Mesendoderm (in vitro differentiated cells): ENCODE data around the gene SLC39A9.
A peak's percentile ranks its signal among the peaks of the same experiment; 100 is the strongest.

Experiments used
- DNase-seq: peaks from one replicate; pipeline ENCODE4 v3.0.0; 2013
- H2AK5ac ChIP-seq: 2 replicates; pipeline ENCODE4 v1.6.1; 2013; ENCODE audit warnings: low read length, inconsistent platforms
- H2BK120ac ChIP-seq: 2 replicates; pipeline ENCODE4 v1.6.1; 2013; ENCODE audit warnings: low read depth, mild to moderate bottlenecking, low read length, moderate library complexity, mixed read lengths
- H2BK15ac ChIP-seq: replicated peaks from 2 replicates; pipeline ENCODE4 v1.6.1; 2013; ENCODE audit warnings: low read depth, mild to moderate bottlenecking, moderate library complexity
- H2BK5ac ChIP-seq: 2 replicates; pipeline ENCODE4 v1.6.1; 2013; ENCODE audit warnings: low read length, inconsistent platforms
- H3K18ac ChIP-seq: 2 replicates; pipeline ENCODE4 v1.6.1; 2013; ENCODE audit warnings: mild to moderate bottlenecking, low read length, mixed read lengths
- H3K23ac ChIP-seq: one replicate; pipeline ENCODE4 v1.6.1; 2013; ENCODE audit warnings: low read length
- H3K27ac ChIP-seq: 2 replicates; pipeline ENCODE4 v1.5.1; 2013; ENCODE audit warnings: low read depth, mild to moderate bottlenecking, inconsistent platforms, low read length, moderate library complexity
- H3K27me3 ChIP-seq: 2 replicates; pipeline ENCODE4 v1.6.1; 2013; ENCODE audit warnings: low read length, control low read depth, mild to moderate bottlenecking, inconsistent platforms; ENCODE audit not compliant: insufficient read depth, poor library complexity
- H3K36me3 ChIP-seq: 2 replicates; pipeline ENCODE4 v1.6.1; 2013; ENCODE audit warnings: low read length, inconsistent platforms; ENCODE audit not compliant: control insufficient read depth, insufficient read depth
- H3K4ac ChIP-seq: one replicate; pipeline ENCODE4 v1.6.1; 2013; ENCODE audit warnings: low read depth, mild to moderate bottlenecking, low read length, moderate library complexity
- H3K4me1 ChIP-seq: 2 replicates; pipeline ENCODE4 v1.6.1; 2013; ENCODE audit warnings: low read depth, low read length, inconsistent platforms; ENCODE audit not compliant: control insufficient read depth
- H3K4me2 ChIP-seq: 2 replicates; pipeline ENCODE4 v1.6.1; 2013; ENCODE audit warnings: low read length
- H3K4me3 ChIP-seq: 2 replicates; pipeline ENCODE4 v1.5.1; 2013; ENCODE audit warnings: mild to moderate bottlenecking, low read length
- H3K56ac ChIP-seq: one replicate; pipeline ENCODE4 v1.6.1; 2013; ENCODE audit warnings: low read length
- H3K79me1 ChIP-seq: 2 replicates; pipeline ENCODE4 v1.6.1; 2013; ENCODE audit warnings: low read length, inconsistent platforms
- H3K79me2 ChIP-seq: 2 replicates; pipeline ENCODE4 v1.6.1; 2013; ENCODE audit warnings: mild to moderate bottlenecking, low read length; ENCODE audit not compliant: control insufficient read depth, insufficient read depth
- H3K9ac ChIP-seq: 2 replicates; pipeline ENCODE4 v1.6.1; 2013; ENCODE audit warnings: low read length, inconsistent platforms
- H4K5ac ChIP-seq: one replicate; pipeline ENCODE4 v1.6.1; 2013; ENCODE audit warnings: low read length
- H4K8ac ChIP-seq: one replicate; pipeline ENCODE4 v1.6.1; 2013; ENCODE audit warnings: low read depth, mild to moderate bottlenecking, control low read depth, low read length, moderate library complexity
- WGBS: extraction: QIAGEN DNeasy Blood & Tissue Kit; methylation state at CpG from one replicate; pipeline ENCODE4 v1.1.7; 2013; ENCODE audit warnings: low lambda C conversion rate, missing lambda C conversion rate; ENCODE audit not compliant: insufficient coverage; ENCODE audit errors: extremely low coverage; 5-methylcytosine and 5-hydroxymethylcytosine counted together

Gene SLC39A9

GRCh38 chr14:69363964-69364363 lies 34.5 kb upstream of the SLC39A9 start:
- no peaks in the 10 kb centered on the region for H3K36me3 ChIP-seq
- H3K9ac ChIP-seq, result no peak overlapping the region
- H2BK15ac ChIP-seq, result no peak overlapping the region
- no peak overlapping the region for H2BK120ac ChIP-seq
- no peak overlapping the region for H3K23ac ChIP-seq
- no peaks in the 10 kb centered on the region for H3K79me2 ChIP-seq
- H3K56ac ChIP-seq, result no peak overlapping the region
- H2AK5ac ChIP-seq, result no peak overlapping the region
- H4K5ac ChIP-seq, result no peak overlapping the region
- no peak overlapping the region for H2BK5ac ChIP-seq
- no peak overlapping the region for H4K8ac ChIP-seq
- H3K4me3 ChIP-seq, result no peak overlapping the region
- DNase-seq, result no peak
- no peak overlapping the region for H3K4me2 ChIP-seq
- no peaks in the 10 kb centered on the region for H3K27me3 ChIP-seq
- H3K18ac ChIP-seq, result no peak overlapping the region
- no peaks in the 10 kb centered on the region for H3K79me1 ChIP-seq
- H3K4ac ChIP-seq, result no peak overlapping the region
- no peaks in the 10 kb centered on the region for H3K4me1 ChIP-seq
- H3K27ac ChIP-seq, result no peak overlapping the region
- no CpG with 5 or more reads among the region's 4 CpGs for WGBS

GRCh38 chr14:69364378-69364777 lies 34.1 kb upstream of the SLC39A9 start:
- H2BK15ac ChIP-seq, result no peak overlapping the region
- no peak overlapping the region for H4K5ac ChIP-seq
- no peaks in the 10 kb centered on the region for H3K36me3 ChIP-seq
- no peaks in the 10 kb centered on the region for H3K79me2 ChIP-seq
- H2AK5ac ChIP-seq, result no peak overlapping the region
- no peak overlapping the region for H3K4me3 ChIP-seq
- H3K23ac ChIP-seq, result no peak overlapping the region
- H2BK5ac ChIP-seq, result no peak overlapping the region
- no CpG with 5 or more reads among the region's 2 CpGs for WGBS
- H3K56ac ChIP-seq, result no peak overlapping the region
- no peak overlapping the region for H4K8ac ChIP-seq
- no peak overlapping the region for H3K27ac ChIP-seq
- H3K4ac ChIP-seq, result no peak overlapping the region
- H3K4me2 ChIP-seq, result no peak overlapping the region
- no peaks in the 10 kb centered on the region for H3K27me3 ChIP-seq
- H2BK120ac ChIP-seq, result no peak overlapping the region
- DNase-seq, result no peak
- H3K18ac ChIP-seq, result no peak overlapping the region
- H3K79me1 ChIP-seq, result no peaks in the 10 kb centered on the region
- no peak overlapping the region for H3K9ac ChIP-seq
- no peaks in the 10 kb centered on the region for H3K4me1 ChIP-seq

GRCh38 chr14:69366069-69366468 lies 32.4 kb upstream of the SLC39A9 start:
- no peaks in the 10 kb centered on the region for H3K4me1 ChIP-seq
- no peaks in the 10 kb centered on the region for H3K79me2 ChIP-seq
- WGBS, result no CpG with 5 or more reads among the region's 3 CpGs
- H3K27ac ChIP-seq, result no peak overlapping the region
- H3K9ac ChIP-seq, result no peak overlapping the region
- no peak overlapping the region for H2BK15ac ChIP-seq
- H3K79me1 ChIP-seq, result no peaks in the 10 kb centered on the region
- no peak overlapping the region for H3K56ac ChIP-seq
- H2AK5ac ChIP-seq, result no peak overlapping the region
- no peak overlapping the region for H4K8ac ChIP-seq
- H2BK5ac ChIP-seq, result no peak overlapping the region
- no peak overlapping the region for H3K18ac ChIP-seq
- H3K4ac ChIP-seq, result no peak overlapping the region
- no peaks in the 10 kb centered on the region for H3K27me3 ChIP-seq
- H3K4me2 ChIP-seq, result no peak overlapping the region
- H3K36me3 ChIP-seq, result no peaks in the 10 kb centered on the region
- H4K5ac ChIP-seq, result no peak overlapping the region
- H3K23ac ChIP-seq, result no peak overlapping the region
- no peak for DNase-seq
- no peak overlapping the region for H3K4me3 ChIP-seq
- no peak overlapping the region for H2BK120ac ChIP-seq

- Histone ChIP-seq H2AK5ac (no peak overlapping the region), H3K79me1 (no peaks in the 10 kb centered on the region), H3K4me1 (no peaks in the 10 kb centered on the region), H3K27ac (no peak overlapping the region), H3K4ac (no peak overlapping the region), H4K5ac (no peak overlapping the region), H4K8ac (no peak overlapping the region), H3K27me3 (no peaks in the 10 kb centered on the region), H3K79me2 (no peaks in the 10 kb centered on the region), H3K18ac (no peak overlapping the region), H2BK5ac (no peak overlapping the region), H2BK120ac (no peak overlapping the region), H3K56ac (no peak overlapping the region), H2BK15ac (no peak overlapping the region), H3K36me3 (no peaks in the 10 kb centered on the region), H3K4me3 (no peak overlapping the region), H3K23ac (no peak overlapping the region), H3K9ac (no peak overlapping the region), H3K4me2 (no peak overlapping the region)
- no CpG with 5 or more reads among the region's 4 CpGs for WGBS
- no peak for DNase-seq
These were observed 31.7 kb upstream of the SLC39A9 start for GRCh38 chr14:69366761-69367160.

GRCh38 chr14:69368381-69368780 lies 30.1 kb upstream of the SLC39A9 start:
- Histone ChIP-seq H4K5ac (no peak overlapping the region), H3K4ac (no peak overlapping the region), H3K79me2 (no peaks in the 10 kb centered on the region), H3K4me1 (no peaks in the 10 kb centered on the region), H3K56ac (no peak overlapping the region), H3K23ac (no peak overlapping the region), H2BK15ac (no peak overlapping the region), H3K27ac (no peak overlapping the region), H3K27me3 (no peaks in the 10 kb centered on the region), H3K18ac (no peak overlapping the region), H4K8ac (no peak overlapping the region), H3K4me3 (no peak overlapping the region), H2BK5ac (no peak overlapping the region), H3K79me1 (no peaks in the 10 kb centered on the region), H3K9ac (no peak overlapping the region), H2BK120ac (no peak overlapping the region), H3K4me2 (no peak overlapping the region), H2AK5ac (no peak overlapping the region), H3K36me3 (no peaks in the 10 kb centered on the region)
- DNase-seq, result no peak
- WGBS, result no CpG with 5 or more reads among the region's 1 CpG

- H3K56ac ChIP-seq, result no peak overlapping the region
- H2BK5ac ChIP-seq, result no peak overlapping the region
- WGBS, result no CpG with 5 or more reads among the region's 5 CpGs
- no peak overlapping the region for H3K4me2 ChIP-seq
- H2BK120ac ChIP-seq, result no peak overlapping the region
- no peak overlapping the region for H3K4me3 ChIP-seq
- no peak overlapping the region for H3K18ac ChIP-seq
- H2AK5ac ChIP-seq, result no peak overlapping the region
- H3K4ac ChIP-seq, result no peak overlapping the region
- H3K4me1 ChIP-seq, result no peaks in the 10 kb centered on the region
- peak; percentile 23 for DNase-seq
- H3K23ac ChIP-seq, result no peak overlapping the region
- H3K27me3 ChIP-seq, result no peaks in the 10 kb centered on the region
- H2BK15ac ChIP-seq, result no peak overlapping the region
- H3K79me2 ChIP-seq, result no peaks in the 10 kb centered on the region
- H3K9ac ChIP-seq, result no peak overlapping the region
- H3K79me1 ChIP-seq, result no peaks in the 10 kb centered on the region
- no peaks in the 10 kb centered on the region for H3K36me3 ChIP-seq
- H3K27ac ChIP-seq, result no peak overlapping the region
- no peak overlapping the region for H4K8ac ChIP-seq
- no peak overlapping the region for H4K5ac ChIP-seq
These were observed 28.4 kb upstream of the SLC39A9 start for GRCh38 chr14:69370061-69370460.
